Activated effector memory CD4-positive, alpha-beta T cell treated with anti-CD3 and anti-CD28 coated beads, Interleukin-2, amount 50 U/mL, for 16 hours (primary cell): Measurements from ENCODE around the gene NOC2L.

Source experiments
- DNase-seq: peaks from one replicate; pipeline ENCODE4 v3.0.0-alpha.2; 2020

NOC2L gene

DNA sequence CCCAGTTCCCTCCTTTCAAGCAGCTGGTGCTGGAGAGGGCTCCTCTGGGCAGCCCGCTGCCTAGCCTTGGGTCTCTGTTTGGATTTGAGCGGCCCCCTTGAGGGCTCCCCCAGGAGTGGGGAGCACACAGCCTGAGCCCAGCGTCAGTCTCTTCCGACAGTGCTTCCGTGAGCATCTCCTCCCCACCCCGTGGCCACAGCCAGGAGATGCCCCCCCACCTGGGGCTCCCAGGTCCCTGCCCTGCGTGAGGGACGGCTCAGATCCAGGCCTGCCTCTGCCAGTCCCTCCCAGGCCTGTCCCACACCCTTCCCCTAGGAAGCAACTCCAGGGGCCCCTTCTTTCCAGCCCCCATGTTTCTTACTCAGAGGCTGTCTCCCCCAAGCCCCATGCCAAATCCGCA, 31.8 kb downstream of the NOC2L start:
- DNase-seq, result no peak

DNA sequence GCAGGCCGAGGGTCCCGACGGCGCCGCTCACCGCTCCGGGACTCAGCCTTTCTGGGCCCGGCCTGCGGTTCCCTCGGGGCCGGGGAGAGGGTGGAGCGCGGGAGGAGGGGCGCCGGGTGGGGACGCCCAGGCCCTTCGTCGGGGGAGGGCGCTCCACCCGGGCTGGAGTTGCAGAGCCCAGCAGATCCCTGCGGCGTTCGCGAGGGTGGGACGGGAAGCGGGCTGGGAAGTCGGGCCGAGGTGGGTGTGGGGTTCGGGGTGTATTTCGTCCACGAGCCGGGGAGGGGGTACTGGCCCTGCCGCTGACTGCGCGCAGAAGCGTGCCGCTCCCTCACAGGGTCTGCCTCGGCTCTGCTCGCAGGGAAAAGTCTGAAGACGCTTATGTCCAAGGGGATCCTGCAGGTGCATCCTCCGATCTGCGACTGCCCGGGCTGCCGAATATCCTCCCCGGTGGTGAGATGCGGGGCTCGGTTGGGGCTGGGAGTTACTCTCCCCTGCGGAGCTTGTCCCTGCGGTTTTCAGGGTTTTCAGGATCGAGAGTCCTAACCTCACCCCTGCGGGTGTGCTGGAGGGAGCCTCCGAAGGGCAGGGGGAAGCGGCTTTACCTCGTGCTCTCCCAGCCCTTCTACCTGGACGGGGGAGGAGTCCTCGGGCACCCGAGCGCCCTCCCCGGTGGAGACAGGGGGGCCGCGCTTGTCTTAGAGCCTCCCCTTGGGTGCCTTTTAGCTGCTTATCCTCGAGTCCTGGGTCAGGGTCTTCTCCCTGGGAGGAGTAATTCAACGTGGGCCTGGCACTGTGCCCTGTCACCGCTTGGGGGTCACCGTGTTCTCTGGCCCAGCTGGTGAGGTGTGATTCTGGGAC, 33.3 kb downstream of the NOC2L start:
- DNase-seq, result no peak

DNA sequence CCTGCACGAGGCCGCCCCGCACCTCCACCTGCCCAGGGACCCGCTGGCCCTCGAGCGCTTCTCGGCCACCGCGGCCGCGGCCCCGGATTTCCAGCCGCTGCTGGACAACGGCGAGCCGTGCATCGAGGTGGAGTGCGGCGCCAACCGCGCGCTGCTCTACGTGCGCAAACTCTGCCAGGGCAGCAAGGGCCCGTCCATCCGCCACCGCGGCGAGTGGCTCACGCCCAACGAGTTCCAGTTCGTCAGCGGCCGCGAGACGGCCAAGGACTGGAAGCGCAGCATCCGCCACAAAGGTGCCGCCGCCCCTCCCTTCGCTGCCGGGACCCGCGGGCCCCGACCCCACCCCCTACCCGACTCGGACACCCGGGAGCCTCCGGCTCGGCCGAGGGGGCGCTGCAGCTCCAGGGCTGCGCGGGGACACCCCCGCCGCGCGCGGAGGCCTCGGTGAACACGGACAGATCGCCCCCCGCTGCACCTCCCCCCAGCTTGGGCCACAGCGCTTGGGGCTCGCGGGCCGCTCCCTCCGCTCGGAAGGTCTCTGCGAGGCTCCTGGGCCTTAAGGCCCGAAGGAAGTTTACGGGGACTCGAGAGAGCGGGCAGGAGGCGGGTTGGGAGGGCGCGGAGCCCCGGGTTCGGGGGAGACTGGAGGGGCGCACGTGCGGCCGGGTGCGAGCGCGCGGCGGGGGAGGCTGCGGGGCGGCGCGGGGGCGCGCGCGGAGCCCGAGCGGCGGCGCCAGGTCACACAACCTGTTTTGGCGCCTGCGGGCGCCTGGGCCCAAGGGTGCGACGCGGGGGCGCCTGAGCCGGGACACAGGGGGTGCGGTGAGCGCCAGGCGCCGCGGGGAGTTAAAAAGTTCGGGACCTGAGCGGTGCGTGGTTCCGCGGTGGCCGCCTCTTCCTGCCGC, 34.1 kb downstream of the NOC2L start:
- DNase-seq, result no peak

DNA sequence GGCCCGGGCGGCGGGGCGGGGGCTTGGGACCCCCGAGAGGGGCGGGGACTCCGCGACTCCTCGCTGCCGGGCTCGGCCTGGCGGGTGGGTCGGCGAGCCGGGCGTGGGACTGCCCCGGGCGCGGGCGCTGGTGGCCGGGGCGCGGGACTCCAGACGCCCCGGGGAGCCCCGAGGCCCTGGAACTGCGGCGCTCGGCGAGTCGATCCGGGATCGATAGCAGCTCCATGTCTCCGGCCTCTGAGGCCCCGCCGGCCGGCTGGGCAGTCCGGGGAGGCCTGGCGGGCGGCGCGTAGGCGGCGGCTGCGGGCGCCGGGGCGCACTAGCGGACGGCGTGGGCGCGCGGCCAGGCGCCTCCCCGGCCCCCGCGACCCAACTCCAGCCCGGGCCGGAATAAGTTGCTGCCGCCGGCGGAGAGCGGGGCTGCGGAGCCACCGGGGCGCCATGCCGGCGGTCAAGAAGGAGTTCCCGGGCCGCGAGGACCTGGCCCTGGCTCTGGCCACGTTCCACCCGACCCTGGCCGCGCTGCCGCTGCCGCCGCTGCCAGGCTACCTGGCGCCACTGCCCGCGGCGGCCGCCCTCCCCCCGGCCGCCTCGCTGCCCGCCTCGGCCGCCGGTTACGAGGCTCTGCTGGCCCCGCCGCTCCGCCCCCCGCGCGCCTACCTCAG, 34.9 kb downstream of the NOC2L start:
- no peak for DNase-seq

DNA sequence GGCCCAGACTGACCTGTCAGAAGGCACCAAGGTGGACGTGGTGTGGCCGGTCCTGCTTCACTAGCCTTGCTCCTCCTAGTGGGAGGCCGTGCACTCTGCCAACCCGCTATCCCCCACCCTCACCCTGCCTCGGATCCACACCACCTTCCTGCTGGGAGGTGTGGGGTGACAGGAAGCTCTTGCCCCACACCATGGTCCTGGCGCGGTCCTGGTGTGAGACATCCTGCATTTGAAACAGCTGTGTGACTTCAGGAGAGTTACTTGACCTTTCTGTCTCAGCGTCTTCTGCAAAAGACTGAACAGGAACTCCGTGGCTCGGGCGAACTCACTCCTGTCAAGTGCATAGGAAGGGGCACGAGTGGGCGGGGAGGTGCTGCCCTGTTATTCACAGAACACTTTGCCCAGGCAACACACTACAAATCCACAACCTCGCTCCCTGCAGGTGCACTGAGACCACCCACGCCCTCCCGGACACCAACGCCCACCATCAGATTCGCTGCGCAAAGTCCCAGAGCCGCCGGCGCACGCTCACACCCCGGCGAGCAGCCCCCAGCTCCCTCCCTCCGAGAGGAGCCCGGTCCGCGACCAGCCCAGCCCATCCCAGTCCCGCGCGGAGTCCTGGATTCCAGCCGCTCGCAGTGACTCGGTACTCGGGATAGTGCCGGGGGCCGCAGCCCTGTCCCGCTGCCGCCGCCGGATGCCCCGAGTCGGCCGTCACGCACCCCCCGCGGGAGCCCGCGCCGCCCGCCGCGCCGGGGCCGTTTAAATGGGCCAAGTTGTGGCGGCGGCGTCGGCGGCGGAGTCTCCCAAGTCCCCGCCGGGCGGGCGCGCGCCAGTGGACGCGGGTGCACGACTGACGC, 35.7 kb downstream of the NOC2L start, which contains the start of gene SAMD11:
Gene SAMD11, plus strand, starts transcription at position 793 of the 860 bp plus-strand sequence. CDS start 509 bp downstream, outside the sequence.
- peak; percentile 86 for DNase-seq

DNA sequence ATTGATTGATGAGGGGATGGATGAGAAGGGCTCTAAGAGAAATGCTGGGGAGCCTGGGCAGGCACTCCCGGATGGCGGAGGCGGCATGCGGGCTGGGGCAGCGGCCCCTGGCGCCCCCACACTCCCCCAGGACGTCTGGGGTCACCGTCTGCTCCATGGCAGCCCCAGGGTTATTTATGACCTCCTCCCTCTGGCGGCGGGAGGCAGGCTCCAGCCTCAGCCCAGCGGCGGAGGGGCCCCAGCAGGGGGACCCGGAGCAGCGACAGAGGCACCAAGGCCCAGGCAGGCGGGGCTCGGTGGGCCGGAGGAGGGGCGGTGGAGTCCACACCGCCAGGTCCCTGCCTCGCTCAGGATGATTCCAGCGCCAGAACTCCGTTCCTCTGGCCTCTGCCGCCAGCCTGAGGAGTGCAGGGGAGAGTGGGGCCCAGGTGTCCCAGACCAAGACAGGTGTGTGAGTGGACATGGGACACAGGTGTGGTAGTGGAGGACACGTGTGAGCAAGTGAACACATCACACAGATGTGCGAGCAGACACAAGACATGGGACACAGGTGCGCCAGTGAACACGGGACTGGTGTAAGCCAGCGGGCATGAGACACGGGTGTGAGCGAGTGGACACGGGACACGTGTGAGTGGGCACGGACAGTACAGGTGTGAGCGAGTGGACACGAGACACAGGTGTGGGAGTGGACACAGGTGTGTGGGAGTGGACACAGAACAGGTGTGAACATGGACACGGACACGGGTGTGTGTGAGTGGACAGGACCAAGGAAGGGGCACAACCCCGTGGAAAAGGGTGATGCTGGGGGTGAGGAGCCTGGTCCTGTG, 37.8 kb downstream of the NOC2L start:
- DNase-seq, result peak; percentile 75

DNA sequence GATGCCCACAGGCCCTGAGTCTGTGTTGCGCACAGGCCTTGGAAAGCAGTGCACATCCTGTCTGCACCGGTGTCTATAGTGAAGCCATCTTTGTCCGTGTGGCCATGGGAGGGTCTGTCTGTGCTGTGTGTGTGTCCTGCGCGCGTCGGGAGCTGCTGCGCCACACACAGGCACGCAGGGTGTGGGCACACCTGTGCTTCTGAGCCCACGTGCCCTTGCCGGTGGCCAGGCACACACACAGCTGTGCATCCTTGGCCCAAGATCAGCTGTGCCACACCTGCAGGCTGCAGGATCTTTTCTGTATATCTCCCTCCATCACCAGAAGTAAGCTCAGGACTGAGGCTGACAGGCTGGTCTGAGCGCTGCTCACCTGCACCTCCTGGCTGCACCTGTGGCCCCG, 38.5 kb downstream of the NOC2L start:
- no peak for DNase-seq

DNA sequence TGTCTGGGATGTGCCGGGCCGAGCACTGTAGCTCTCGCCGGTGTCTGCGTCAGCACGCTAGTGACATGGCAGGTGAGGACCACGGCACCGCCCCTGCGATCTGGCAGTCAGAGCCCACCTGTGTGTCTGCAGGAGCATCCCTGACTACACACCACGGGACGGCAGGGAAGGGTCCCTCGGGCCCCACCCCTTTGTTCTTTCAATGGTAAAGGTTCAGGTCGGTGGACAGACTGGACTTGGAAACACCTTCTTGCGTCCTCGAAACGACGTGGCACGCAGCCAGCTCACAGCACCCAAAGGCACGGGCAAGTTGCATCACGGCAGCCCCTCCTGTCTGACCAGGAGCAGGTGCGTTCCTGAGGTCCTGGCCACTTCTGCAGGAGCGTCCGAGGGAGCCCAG, 39.0 kb downstream of the NOC2L start:
- DNase-seq, result no peak

DNA sequence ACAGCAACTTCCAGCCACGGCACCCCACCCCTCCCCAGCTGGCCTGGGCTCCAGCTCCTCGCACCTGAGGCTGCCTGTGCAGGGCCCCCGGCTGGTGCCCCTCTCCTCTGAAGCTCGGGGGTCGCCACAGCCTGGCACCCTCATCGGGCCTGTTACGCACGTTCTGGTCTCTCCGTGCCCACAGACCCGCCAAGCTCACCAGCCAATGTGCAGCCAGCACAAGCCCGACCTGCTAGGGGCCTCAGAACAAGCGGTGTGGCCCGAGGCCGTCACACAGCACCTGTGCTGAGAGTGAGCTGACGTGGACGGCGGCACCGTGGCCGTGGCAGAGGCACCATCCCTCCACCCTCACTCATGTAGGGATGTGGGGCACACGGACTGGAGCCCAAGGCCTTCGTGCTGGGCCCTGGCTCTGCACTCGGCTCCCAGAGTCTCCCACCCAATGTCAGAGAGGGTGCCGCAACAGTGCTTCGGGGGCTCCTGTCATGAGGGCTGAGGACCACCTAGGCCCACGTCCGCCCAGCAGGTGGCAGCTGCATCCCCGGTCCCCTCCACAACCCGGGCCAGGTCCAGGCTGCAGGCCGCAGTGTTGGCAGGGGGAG, 39.7 kb downstream of the NOC2L start:
- no peak for DNase-seq

DNA sequence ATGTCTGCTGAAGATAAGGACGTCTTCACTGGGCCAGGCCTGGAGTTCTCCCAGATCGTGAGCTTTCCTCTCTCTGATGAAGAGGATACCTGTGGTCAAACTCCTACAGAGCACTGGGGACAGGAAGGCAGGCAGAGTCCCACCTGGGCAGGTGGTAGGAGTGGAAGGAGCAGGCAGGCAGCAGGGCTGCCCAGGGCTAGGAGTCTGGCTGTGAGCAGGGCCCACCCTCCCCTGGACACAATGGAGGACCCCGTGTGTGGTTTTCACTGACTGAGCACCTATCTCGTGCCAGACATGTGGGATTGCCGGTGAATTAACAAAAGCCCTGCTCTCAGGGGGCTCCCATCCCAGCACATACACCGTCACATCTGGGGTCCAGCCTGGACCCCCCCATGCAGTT, 40.2 kb downstream of the NOC2L start:
- no peak for DNase-seq

DNA sequence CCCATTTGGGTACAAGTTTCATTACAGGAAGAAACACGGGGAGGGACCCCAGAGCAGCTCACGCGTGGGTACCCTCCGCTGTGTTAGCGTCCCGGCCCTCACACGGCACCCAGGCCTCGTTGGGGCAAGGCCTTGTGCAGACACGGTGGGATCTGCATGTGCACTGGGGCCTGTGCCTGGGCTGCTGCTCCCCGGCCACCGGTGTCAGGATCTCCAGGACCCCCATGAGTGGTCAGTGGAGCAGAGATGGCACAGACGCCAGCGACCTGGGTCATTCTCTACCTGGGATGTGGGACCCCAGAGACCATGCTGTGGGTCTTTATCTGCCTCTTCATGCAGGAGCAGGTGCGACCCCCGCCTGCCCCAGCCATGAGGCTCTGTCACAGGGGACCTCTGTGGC, 40.7 kb downstream of the NOC2L start:
- DNase-seq, result no peak

DNA sequence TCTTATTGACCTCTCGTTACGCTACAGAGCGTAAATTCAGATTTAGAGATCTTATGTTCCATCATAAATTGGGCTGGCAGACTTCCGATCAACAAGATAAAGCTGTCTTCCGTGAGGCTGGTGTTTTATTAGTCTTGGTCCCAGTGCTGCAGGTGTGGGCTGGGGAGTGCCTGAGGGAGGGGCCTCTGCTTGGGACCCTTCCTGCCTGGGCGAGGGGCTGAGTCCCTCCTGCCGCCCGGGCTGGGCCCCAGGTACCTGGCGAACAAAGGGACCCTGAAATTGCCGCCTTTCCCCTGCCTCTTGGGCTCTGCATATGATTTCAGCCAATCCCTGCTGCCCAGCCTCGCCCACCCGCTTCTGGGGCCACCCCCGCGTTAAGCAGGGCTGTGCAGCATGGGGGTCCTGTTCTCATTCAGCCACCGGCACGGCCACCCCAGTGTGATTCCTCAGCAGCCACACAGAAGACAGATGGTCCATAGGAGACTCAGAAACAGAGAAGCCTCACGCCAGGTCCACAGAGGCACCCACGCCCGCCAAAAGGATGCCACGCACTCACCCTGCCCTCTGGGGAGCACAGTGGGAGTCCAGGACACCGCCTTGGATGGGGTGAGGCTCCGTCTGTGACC, 41.5 kb downstream of the NOC2L start:
- no peak for DNase-seq

DNA sequence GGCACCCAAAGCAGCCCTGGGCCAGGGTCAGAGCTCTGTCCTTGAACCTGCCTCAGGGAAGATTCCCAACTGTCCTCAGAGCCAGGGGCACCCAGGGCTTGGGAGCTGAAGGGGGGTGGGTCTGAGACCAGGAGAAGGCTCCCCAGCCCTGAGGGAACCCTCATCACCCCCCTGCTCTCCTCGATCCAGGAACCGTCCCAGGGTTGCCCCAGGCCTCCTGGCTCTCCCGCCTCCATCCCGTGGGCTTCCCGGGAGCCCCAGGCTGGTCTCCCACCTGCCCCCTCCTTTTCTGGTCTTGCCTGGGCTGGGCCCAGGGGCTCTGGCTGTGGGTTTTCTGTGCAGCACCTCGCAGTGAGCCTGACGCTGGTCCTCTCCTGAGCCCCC, 42.0 kb downstream of the NOC2L start:
- no peak for DNase-seq

DNA sequence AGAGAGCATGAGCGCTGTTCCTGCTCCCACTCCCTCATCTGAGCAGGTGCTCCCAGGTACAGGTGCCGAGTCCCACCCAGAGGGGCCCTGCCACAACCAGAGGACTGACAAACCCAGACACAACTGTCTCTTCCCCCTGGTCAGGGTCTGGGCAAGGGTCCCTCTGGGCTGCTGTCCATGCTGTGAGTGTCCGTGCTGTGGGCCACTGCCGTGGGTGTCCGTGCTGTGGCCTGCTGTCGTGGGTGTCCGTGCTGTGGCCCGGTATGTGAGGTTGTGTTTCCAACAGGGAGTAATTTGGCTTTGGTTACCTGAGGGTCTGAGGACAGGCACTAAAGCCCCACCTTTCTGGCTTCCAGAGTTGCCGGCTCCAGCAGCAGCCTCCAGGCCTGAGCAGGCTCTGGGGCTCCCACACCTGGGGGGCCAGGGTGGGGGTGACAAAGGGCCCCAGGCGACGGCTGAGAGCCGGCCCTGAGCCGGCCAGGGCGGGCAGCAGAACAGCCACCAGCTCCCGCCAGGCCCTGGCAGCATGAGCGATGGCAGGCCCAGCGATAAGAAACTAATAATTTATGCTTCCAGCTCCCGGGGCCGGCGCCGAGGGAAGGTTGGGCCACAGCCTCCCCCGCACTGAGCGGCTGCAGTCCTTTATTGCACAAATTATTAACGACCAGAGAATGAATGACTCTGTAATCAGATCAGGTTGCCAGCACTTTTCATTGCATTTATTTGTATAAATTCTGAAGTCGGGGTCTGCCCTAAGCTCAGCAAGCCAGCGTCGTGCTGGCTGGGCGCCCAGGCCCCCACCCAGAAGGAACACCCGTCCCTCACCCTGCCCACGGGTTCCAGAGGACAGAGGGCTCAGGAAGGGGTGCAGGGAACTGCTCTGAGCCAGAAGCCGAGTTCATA, 42.6 kb downstream of the NOC2L start:
- DNase-seq, result peak; percentile 56

DNA sequence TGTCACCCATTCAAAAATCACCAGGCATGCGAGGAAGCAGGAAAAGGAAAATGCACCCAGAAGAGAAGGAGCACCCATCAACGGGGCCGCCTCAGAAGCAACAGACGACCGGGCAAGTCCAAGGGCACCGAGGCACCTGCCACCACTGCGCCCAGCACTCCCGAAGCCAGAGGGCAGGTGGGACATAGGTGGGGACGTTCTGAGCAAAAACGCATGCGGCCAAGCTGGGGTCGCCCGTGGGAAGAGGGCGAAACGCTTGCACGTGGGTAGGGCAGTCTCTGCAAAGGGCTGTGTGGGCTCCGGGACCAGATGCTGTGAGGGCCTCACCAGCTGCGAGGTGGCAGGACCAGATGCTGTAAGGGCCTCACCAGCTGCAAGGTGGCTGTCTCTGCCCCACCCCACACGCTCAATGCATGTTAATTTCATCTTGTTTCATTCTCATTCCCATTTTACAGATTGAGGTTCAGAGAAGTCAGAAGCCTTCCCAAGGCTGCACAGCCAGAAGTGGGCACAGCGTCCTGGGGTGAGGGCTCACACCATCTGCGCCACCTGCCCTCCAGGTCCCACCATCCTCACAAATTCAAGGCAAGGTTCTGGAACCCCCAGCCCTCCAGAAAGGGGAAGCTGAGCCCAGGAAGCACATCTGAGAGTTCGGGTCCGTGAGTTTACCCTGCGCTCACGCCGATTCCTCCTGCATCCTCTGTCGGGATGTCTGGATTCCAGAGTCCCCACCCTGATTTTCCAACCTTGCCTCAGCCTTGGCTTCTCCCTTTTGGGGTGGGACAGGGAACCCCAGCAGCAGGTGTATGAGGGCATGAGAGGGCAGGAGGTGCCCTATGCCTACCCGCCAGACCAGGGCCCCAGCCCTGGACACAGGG, 43.5 kb downstream of the NOC2L start:
- DNase-seq, result peak; percentile 56

DNA sequence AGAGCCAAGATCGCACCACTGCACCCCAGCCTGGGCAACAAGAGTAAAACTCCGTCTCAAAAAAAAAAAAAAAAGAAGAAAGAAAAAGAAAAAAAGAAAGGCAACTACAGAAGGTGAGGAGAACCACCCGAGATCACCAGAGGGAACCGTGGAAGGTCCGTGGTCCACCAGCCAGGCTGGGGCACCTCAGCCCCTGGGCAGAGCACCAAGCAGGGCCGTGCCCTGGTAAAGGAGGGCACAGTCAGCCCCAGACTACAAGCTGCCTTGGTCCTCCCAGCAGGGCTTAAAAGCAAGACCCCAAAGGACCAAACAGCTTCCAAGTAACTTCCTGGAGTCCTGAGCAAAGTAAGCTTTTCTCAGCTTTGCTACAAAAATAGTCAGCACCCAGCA, 44.2 kb downstream of the NOC2L start:
- DNase-seq, result no peak

DNA sequence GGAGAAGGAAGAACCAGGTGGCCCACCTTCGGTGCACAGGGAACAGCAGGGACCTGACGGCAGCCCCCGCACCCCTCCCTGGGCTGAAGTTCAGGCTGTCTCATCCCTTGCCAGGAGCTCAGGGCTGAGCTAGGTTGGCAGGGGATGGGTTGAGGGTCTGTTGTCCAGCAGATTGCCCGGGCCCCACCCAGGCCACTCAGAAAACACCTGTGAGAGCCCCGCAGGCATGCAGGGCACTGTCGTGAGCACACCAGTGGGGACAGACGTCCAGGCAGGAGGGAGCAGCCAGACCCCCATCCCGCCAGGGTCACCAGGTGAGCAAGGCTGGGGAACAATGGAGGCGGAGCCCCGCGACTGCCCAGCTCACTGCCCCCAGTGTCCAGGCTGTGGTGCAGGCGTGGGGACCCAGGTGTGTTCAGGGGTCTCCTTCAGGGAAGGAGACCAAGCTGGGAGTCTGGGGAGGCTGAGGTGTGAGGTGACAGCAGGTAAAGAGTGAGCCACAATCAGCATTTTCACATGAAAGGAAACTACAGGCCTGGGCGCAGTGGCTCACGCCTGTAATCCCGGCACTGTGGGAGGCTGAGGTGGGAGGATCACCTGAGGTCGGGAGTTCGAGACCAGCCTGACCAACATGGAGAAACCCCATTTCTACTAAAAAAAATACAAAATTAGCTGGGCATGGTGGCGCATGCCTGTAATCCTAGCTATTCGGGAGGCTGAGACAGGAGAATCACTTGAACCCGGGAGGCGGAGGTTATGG, 44.7 kb downstream of the NOC2L start:
- DNase-seq, result peak; percentile 57
